Hippocampal formation (tissue), 2 donors: ENCODE data around the gene INSYN1.

Experiments
- DNase-seq, 2 donors: peaks; one replicate each; lab custom pipeline; 2025; lab: John Stamatoyannopoulos, UW

Gene INSYN1

DNA sequence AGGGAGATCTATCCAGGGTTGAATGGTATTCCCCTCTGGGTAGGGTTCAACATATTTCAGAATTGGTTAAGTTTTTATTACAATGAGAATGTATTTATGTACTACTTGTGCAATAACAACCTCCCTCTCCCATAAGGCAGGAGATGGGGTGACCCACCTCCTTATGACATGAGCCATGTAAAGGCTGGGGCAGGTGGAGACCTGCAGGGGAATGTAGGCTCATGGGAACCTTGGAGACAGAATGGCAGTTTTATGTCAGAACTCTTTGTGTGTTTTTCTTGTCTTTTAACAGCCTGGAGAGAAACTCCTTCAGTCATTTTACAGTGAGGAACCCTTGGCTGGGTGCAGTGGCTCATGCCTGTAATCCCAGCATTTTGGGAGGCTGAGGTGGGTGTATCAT lies 24.6 kb upstream of the INSYN1 start:
- no peak for DNase-seq

DNA sequence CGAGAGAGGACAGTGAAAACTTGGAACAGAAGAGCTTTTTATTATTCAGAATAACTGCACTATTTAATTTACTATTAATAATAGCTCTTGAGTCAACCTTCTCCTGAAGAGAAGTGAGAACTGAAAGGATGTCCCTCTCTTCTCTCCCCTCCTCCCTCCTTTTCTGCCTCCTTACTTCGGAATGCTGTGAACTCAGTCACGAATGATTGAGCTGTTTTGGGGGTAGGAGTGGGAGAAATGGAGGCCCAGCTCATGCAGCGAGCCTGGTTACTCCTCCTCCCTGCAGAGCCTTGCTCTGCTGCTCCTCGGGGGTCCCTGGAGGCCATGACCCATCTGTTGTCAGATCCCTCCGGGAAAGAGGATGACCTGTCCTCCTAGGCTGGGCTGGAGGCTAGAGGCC lies 20.3 kb upstream of the INSYN1 start:
- DNase-seq, result no peak

DNA sequence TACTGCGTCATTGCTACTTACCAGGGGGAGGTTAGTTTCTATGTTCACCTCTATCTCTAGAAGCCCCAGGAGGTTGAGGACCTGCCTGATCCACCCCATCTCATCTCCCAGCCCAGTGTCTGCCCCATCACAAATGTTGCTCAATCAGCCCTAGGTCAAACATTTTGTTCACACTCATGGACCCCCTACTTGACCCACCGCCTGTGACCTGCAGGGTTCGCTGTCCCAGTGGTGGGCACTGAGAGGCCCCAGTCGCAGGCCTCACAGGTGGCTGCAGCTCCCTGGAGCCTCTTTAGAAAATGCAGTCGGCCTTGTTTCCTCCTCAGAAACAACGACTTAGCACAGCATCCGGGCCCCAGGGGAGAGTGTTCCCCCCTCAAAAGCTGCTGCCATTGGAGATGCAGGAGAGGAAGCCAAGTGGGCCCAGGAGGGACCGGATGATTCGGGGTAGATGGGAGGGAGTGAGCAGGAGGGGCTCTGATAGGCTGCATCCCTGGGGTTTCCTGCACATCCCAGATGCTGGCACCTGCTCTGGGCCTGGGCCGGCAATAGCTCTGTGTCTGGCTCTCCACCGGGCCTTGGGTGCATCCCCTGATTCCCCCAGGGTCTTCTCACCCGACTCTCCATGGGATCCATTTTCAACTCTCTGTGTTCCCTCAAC lies 18.4 kb upstream of the INSYN1 start:
- DNase-seq, result no peak

DNA sequence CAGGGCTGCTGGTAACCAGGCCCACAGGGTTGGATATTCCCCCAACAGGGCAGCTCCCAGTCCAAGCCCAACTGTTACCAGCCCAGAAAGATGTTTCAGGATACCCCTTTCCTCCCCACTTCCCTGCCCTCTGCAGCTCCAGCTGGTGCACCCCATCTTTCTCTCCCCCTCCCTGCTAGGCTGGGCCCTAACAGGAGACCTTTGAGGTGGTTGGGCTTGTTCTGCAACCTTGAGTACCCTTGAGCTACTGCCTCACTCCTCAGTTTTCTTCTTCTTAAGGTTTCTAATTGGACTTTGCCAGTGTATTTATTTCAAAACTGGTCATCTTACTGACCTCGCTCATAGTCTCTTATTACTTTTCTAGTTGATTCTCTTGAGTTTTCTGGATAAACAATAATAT lies 16.9 kb upstream of the INSYN1 start:
- no peak for DNase-seq

DNA sequence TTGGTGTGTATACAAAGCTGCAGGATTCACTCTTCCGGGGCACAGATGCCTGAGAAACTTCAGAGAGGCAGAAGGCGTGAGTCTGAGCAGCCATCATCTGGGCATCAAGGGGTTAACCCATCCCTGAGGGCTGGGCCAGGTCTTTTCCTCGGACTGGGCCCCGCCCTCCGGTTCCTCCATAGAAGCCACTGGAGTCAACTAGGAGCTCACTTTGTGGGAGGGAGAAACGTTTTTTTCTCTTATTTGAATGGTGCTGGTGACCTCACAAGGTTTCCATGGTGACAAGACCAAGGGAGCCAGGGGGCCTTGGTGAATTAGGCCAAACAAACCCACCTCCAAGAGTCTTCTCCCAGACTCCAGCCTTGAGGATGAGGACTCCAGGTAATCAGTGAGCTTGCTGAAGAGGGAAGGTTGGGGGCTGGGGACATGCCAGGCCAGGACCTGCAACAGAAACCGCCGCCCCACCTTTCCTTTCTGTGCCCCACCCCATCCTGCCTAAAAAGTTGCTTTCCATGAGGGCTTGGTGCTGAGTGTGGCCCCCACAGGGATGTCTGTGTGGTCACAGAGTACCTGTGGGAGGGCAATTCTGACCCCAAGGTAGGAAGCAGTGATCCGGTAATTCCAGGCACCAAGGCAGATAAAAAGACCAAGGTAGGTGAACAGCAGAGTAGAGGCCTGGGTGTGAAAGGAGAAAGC lies 14.8 kb upstream of the INSYN1 start:
- no peak for DNase-seq

DNA sequence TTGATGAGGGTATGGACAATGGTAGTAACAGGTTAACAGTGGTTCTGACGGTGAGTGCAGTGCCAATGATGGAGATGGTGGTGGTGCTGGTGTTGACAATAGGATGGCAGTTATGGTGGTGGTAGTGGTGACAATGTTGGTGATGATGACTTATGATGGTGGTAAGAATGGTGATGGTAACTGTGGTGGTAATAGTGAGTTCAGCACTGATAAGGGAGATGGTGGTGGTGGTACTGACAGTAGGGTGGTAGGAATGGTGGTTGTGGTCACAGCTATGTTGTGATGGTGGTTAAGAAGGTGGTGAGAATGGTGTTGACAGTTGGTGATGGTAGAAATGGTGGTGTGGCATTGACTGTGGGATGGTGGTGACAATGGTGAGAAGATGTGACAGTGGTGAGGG lies 13.4 kb upstream of the INSYN1 start:
- no peak for DNase-seq

DNA sequence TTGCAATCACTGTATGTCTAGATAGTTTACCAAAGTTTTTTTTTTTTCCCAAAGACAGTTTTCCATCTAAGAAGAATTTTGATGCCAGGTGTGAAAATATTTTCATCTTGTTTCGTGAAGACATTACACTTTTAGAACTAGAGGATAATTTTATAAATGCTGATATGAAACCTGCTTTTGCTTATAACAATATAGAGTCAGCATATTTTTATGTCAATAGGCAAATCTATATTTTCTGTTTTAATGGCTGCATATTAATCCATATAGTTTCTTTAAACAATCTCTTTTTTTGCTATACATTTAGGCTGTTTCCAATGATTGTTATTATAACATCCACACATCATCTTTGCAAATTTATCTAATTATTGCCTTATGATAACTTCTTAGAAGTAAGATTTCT lies 12.6 kb upstream of the INSYN1 start:
- DNase-seq, result no peak

DNA sequence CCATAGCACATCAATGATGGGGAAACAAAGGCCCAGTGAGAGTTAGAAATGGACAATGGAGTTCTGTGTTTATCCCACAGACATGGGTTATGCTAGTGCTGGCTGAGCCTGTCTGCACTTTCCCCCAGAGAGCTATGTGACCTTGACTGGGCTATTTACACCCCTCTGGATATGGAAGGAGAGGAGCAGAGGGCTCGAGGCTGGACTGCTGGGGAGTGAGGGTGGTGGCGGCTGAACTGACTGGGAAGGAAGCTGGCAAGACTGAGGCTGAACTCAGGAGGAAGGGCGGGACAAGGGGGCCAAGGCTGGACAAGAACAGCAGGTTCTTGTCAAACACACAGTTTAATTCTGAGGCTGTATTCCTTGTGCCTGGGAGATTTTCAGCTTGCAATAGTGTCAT lies 10.8 kb upstream of the INSYN1 start:
- no peak for DNase-seq

DNA sequence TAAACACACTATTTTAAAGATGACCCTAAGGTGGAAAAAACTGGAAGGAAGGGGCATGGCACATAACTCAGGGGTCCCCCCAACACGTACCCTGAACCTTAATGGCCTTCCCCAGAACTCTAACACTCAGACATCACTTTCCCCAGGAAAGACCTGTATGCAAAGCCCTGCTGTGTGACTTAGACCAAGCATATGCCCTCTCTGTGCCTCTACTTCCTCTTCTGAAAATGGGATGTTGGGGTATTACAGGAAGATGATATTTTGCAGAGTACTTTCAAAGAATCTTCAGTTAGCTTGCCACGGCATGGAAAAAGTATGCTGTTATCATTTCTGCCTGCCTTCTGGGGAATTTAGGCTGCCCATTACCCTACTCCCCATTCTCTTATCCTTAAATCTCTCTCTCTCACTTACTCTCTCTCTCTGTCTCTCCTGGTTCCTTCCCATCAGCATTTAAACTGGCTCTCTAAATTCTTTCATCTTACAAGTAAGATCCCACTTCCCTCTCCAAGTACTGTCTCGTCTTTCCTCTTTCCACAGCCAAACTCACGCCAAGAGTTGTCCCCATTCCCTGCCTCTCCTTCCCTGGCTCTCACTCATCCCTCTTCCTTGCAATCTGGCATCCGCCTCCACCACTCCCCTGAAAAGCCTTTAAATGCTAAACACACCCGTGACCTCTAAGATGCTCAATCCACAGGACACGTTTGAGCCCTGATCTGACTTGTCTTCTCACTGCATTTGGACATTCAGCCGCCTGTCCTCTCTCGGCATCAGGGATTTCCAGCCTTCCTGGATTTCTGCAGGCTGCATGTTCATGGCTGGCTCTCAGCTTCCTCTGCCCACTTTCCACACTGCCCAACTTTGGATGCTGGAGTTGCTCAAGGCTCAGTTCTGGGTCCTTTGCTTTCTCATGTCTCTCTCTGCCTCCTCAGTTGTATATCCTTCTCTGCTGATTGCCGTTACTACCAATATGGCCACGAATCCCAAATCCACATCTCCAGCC lies 7.5 kb upstream of the INSYN1 start:
- DNase-seq, result no peak

DNA sequence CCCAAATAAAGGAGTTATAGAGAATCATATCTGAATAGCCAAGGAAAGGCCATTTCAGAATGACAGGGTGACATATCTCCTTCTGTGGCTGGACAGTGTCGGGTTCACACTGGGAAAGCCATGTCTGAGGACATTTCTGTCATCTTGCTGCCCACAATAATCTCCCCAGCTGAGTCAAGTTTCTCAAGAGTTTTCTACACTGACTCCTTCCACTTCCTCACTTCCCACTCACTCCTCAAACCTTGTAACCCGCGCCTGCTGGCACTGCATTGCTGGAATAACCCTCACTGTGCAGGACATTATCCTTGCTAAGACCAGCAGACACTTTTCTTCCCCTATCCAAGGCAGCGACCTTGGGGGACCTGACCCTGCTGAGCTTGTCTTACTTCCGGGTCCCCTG lies 5.3 kb upstream of the INSYN1 start:
- no peak for DNase-seq

DNA sequence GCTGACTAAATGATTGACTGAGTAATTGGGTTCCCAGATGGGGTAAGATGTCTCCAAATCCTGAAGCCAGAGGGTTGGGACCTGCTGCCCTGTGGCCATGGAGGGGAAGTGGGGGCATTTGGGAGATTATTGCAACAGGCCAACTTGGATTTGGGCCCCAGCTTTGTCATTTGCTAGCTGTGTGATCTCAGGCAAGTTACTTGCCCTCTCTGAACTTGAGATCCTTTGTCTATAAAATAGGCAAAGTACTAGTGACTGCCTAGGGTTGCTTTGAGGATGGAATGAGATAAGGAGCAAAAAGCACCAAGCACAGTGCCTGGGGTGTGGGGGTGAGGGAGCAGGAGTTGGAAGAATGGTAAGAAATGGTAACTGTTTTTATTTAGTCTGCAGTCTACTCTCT lies 4.4 kb upstream of the INSYN1 start:
- no peak for DNase-seq

DNA sequence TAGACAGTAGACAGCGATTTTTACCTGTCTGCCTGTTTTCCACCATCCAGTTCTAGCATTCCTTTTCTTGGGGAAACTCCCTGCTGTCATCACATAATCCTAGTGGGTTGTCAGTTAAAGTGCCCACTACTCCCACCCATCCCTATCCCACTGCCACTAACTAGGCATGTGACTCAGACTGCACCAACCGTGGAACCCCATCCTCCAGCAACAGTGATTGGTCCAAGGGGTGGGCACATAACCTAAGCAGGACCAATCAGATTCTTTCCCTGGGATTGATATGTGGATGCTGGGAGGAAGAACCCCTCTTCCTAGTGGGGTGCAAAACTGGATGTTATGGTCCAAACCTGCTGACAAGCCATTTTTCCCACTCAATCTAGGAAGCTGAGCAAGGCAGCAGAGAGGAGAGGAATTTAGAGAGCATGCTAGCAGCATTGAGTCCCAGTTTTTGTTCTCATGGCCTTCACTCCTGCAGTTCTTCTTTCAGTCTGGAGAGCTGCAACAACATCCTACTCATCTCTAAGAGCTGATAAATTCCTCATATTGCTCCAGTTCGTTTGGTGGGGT lies 3.9 kb upstream of the INSYN1 start:
- DNase-seq, result no peak

DNA sequence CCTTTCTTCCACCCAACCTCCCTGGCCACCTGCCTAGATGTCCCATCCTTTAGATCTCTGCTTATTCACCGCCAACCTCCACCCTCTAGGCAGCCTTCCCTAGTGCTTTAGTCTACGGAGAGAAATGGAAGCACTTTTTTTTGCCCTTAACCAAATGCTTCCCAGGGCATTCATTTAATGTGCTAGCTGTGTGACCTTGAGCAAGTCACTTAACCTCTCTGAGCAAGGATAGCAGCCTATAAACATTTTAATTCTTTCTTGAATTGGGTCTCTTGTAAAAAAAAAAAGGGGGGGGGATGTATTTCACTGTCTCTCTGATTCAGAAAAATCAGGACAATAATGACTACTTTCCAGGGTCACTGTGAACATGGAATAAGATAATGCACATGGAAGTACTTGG lies 3.2 kb upstream of the INSYN1 start:
- DNase-seq, result no peak

DNA sequence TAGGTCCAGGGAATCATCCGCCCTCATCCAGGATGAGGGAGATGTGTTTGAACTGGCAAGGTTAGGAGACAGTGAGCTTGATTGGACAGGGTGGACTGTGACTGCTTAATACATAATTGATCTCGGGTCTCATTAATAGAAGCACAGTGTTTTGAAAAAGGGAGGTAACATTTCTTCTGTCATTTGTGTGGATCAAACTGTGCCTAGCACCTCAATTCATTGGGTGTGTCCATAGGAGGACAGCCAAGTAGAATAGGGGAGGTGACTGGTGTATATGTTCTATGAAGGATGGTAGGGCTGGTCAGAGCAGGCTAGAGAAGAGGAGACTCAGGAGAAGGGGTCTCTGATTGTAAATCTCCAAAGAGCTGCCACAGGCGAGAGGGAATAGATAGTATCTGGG lies 2.8 kb upstream of the INSYN1 start:
- no peak for DNase-seq

DNA sequence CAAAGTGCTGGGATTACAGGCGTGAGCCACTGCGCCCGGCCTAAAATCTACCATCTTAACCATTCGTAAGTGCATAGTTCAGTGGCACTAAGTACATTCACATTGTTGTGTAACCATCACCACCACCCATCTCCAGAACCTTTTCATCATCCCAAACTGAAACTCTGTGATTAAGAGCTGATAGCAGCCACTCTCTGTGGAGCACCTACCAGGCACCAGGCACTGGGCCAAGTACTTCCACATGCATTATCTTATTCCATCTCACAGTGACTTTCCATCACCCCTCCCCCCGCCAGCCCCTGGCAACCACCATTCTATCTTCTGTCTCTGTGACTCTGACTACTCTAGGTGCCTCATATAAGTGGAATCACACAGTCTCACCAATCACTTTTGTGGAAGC lies 2.3 kb upstream of the INSYN1 start:
- DNase-seq, result no peak

DNA sequence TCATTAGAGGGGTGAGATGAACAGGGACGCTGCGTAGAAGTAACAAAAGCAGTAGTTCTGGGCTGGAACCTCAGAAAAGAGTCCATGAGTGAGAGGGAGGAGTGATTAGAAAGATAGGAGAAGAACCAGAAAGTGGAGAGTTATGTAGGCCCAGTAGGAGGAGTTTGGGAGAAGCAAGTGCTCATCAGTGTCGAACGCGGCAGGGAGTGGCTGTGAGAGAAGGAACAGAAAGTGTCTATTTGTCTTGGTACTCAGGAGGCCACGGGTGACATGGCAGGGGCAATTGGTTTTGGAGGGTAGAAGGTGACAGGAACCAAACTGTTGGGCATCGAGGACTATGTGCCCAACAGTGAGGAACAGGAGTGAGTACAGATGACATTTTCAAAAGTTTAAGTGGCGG lies 1.3 kb upstream of the INSYN1 start:
- DNase-seq, result no peak

DNA sequence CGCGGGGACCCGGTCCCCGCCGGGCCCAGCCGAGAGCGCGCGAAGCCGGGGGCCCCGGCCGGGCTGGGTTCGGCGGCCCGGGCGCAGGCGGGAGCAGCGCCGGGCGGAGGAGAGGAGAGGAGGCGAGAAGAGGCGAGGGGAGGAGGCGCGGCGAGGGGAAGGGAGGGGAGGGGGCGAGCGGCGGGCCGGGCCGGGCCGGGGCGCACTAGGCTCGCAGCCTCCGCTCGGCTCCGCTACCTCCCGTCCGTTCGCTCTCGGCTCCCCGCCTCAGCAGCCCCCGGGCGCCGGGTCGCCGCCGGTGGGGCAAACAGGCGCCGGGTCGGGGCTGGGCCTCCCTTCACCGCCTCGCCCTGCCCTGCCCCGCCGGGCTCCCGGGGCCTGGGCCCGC lies 351 bp downstream of the INSYN1 start:
- no peak for DNase-seq

DNA sequence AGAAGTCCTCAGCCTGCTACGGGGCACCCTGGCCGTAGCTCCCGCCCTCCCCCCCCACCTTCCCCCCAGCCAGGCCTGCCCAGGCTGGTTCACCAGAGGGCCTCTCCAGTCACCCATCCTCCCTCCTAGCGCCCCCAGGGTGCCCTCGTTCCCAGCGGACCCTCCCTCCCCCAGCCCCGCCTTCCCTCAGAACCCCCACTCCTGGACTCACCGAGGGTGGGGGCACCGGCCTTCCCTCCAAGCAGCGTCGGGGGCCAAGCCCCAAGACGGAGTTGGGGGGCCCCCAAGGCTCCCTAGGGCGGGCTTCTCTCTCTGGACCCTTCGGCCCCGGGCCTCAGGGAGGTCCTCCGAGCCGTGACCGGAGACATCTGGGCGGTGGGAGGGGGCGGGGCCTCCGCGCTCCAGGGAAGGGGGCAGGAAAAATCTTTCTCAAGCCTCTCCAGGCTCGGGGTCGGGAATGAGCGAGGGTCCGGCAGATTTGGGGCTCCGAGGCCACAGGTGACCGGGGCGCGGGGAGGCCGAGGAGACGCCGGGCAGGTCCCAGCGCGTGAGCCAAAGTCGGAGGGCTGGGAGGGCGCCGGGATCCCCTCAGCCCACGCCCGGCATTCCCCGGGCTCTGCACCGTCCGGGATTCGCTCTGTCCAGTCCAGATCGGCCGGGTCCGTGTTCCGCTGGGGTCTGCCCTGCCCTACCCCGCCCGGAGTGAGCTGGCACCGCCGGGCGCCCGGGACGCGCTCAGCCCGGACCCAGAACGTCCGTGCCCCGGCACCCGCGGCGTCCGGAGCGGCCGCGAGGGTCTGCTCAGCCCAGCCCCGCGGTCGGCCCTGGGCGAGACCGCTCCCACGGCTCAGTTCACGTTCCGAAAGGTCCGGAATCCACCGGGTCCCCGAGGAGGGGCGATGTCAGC lies 999 bp downstream of the INSYN1 start:
- no peak for DNase-seq

DNA sequence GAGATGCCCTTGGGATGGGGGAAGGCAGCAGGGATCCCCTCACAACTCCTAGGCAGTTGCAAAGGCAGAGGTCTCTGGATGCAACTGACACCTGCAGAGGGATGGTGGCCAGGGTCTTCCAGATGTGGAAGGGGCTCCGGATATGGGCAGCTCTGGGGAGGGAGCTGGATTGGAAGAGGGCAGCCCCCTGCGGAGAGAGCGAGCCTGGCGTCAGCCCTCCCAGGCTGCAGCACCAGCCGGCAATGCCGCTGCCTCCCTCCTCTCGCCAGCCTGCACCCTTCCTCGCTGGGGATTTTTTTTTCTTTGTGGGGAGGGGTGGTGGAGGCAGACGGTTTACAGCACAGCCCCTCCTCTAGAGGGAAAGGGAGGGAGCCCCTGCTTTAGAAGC lies 1.6 kb downstream of the INSYN1 start:
- no peak for DNase-seq

DNA sequence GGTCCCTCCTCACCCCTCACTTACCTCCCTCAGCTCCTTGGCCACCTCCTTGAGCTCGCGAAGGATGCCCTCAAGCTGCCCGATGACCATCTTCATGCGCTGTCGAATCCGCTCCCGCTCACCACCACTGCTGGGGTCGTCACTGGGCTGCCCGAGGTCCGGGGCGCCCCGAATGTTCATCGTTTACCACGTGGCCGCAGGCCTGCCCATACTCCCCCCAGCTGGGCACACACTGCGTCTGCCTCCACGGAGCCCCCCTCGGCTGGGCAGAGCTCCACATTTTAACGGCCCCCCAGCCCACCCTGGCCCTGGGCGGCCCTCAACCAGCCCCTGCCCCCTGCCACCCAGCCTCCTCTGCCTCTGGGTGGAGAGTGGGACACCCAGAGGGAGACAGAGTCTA lies 2.2 kb downstream of the INSYN1 start:
- no peak for DNase-seq

DNA sequence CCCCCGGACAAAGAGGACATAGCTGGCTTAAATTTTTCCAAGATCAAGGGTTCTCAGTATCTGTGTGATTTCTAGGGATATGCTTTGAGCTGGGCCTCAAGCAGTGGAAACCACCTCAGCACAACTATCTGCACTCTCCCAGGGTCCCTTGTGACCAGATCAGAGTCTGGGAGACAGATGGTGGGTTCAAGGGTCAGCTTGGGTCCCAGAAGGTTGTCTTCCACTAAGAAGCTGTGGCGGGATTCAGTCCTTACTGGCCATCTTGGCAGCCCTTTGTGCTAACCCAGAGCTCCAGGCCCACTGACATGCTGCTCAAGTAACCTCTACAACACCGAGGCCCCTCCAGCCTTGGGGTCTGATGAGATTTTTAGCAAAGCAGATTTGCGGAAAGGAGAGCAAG lies 2.7 kb downstream of the INSYN1 start:
- no peak for DNase-seq

DNA sequence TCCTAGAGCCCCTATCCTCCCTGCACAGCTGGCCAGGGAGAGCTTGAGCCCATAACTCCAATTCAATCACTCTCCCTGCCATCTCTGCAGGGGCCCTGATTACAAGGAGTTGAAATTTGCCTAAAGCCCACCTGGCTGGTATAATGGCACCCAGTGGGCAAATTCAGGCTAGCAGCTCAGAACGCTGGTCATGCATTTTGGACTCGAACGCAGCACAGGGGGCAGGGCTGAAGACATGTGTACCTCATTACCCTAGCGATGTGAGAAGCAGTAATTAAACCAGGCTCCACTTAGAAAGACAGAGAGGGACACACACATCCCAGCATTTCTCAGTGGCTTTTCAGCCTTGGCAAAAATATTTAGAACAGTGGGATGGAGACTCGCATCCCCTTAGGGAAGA lies 3.2 kb downstream of the INSYN1 start:
- DNase-seq, result no peak
